IMR-90 (cell line): Measurements from ENCODE around the gene RGS14. TPM values are rescaled to one million over a fixed set of nuclear protein-coding genes. Genes with fewer than 3 reads are reported as not detected.

Experiments used
- ATAC-seq: fragments of 200-7000 bp; cut with Tn5 transposase; 2 replicates; pipeline ENCODE4 v1.9.1; 2020; ENCODE audit warnings: low read depth, mild to moderate bottlenecking, moderate library complexity
- BruUV-seq: library from RNA; stranded (reverse); fragments of 400-500 nt; replicated peaks from 2 replicates; lab custom pipeline; 2021; lab: Mats Ljungman, UMichigan
- CTCF ChIA-PET: fragments of 300-600 bp; formaldehyde crosslinking; extraction: SDS; loops from one replicate; lab custom pipeline; 2021; ENCODE audit warnings: antibody characterized with exemption; lab: Yijun Ruan, JAX
- POLR2A ChIA-PET: fragments of 300-600 bp; sonication (Branson Sonifier 250); formaldehyde crosslinking; loops from one replicate; lab custom pipeline; 2022; ENCODE audit warnings: antibody characterized with exemption; ENCODE audit not compliant: unreplicated experiment; lab: Charles Lee
- DNase-seq: peaks from one replicate; pipeline ENCODE4 v3.0.0; 2013
- H2AFZ ChIP-seq: replicated peaks from 2 replicates; pipeline ENCODE3; 2013; ENCODE audit warnings: low read length, mild to moderate bottlenecking; ENCODE audit not compliant: poor library complexity
- H2AK5ac ChIP-seq: 2 replicates; pipeline ENCODE4 v1.6.1; 2013; ENCODE audit warnings: low read depth, low read length, inconsistent platforms
- H2AK9ac ChIP-seq: replicated peaks from 2 replicates; pipeline ENCODE3; 2013; ENCODE audit warnings: mild to moderate bottlenecking, low read depth, low read length, moderate library complexity; ENCODE audit not compliant: poor library complexity
- H2BK120ac ChIP-seq: 2 replicates; pipeline ENCODE4 v1.6.1; 2013; ENCODE audit warnings: low read depth, low read length, inconsistent platforms
- H2BK15ac ChIP-seq: 3 replicates; pipeline ENCODE4 v1.6.1; 2013; ENCODE audit warnings: low read depth, low read length, inconsistent platforms
- H2BK20ac ChIP-seq: 2 replicates; pipeline ENCODE4 v1.6.1; 2013; ENCODE audit warnings: low read depth, mild to moderate bottlenecking, inconsistent platforms, low read length, moderate library complexity
- H2BK5ac ChIP-seq: 2 replicates; pipeline ENCODE4 v1.6.1; 2013; ENCODE audit warnings: mild to moderate bottlenecking, low read depth, low read length, inconsistent platforms; ENCODE audit not compliant: poor library complexity, severe bottlenecking
- H3K14ac ChIP-seq: replicated peaks from 2 replicates; pipeline ENCODE4 v1.6.1; 2013; ENCODE audit warnings: low read depth, low read length, inconsistent platforms
- H3K18ac ChIP-seq: 2 replicates; pipeline ENCODE4 v1.6.1; 2013; ENCODE audit warnings: low read depth, low read length, control low read depth
- H3K23ac ChIP-seq: 2 replicates; pipeline ENCODE4 v1.6.1; 2013; ENCODE audit warnings: low read depth, low read length, inconsistent platforms
- H3K27ac ChIP-seq: 2 replicates; pipeline ENCODE4 v1.5.1; 2013; ENCODE audit warnings: mild to moderate bottlenecking, control low read depth, low read length; ENCODE audit not compliant: insufficient read depth
- H3K27me3 ChIP-seq: 2 replicates; pipeline ENCODE4 v1.6.1; 2013; ENCODE audit warnings: low read length; ENCODE audit not compliant: control insufficient read depth, insufficient read depth
- H3K36me3 ChIP-seq: 2 replicates; pipeline ENCODE4 v1.6.1; 2013; ENCODE audit warnings: low read length, mixed read lengths; ENCODE audit not compliant: control insufficient read depth, insufficient read depth
- H3K4ac ChIP-seq: 2 replicates; pipeline ENCODE4 v1.6.1; 2013; ENCODE audit warnings: low read depth, low read length, inconsistent platforms
- H3K4me1 ChIP-seq: 2 replicates; pipeline ENCODE4 v1.6.1; 2013; ENCODE audit warnings: low read length, mixed read lengths; ENCODE audit not compliant: control insufficient read depth, insufficient read depth
- H3K4me2 ChIP-seq: 2 replicates; pipeline ENCODE4 v1.6.1; 2013; ENCODE audit warnings: low read depth, mild to moderate bottlenecking, control low read depth, low read length, moderate library complexity
- H3K4me3 ChIP-seq: 2 replicates; pipeline ENCODE4 v1.5.1; 2013; ENCODE audit warnings: low read depth, mild to moderate bottlenecking, control low read depth, low read length, moderate library complexity; ENCODE audit not compliant: insufficient read depth
- H3K56ac ChIP-seq: 2 replicates; pipeline ENCODE4 v1.6.1; 2013; ENCODE audit warnings: low read length, inconsistent platforms; ENCODE audit not compliant: insufficient read depth; ENCODE audit errors: extremely low read depth
- H3K79me1 ChIP-seq, 2 experiments: 2 replicates each; pipeline ENCODE4 v1.6.1; 2013; ENCODE audit warnings: low read length in 2 of 2, inconsistent platforms in 1 of 2, low read depth in 1 of 2
- H3K9ac ChIP-seq: 2 replicates; pipeline ENCODE4 v1.6.1; 2013; ENCODE audit warnings: low read depth, low read length, control low read depth
- H3K9me1 ChIP-seq: 2 replicates; pipeline ENCODE4 v1.6.1; 2013; ENCODE audit warnings: low read length, inconsistent platforms; ENCODE audit not compliant: insufficient read depth
- H3K9me3 ChIP-seq: 2 replicates; pipeline ENCODE4 v1.6.1; 2013; ENCODE audit warnings: low read length; ENCODE audit not compliant: control insufficient read depth, insufficient read depth
- H4K20me1 ChIP-seq: 2 replicates; pipeline ENCODE4 v1.6.1; 2013; ENCODE audit warnings: low read length, inconsistent platforms; ENCODE audit not compliant: insufficient read depth
- H4K5ac ChIP-seq: 2 replicates; pipeline ENCODE4 v1.6.1; 2013; ENCODE audit warnings: mild to moderate bottlenecking, low read depth, low read length, control low read depth
- H4K8ac ChIP-seq, 2 experiments: 2 replicates each; pipeline ENCODE4 v1.6.1; 2013; ENCODE audit warnings: low read depth in 2 of 2, low read length in 2 of 2, control low read depth in 1 of 2, inconsistent platforms in 1 of 2
- H4K91ac ChIP-seq: 2 replicates; pipeline ENCODE4 v1.6.1; 2013; ENCODE audit warnings: low read depth, low read length, inconsistent platforms; ENCODE audit not compliant: insufficient read depth
- CHD1 ChIP-seq: IDR thresholded peaks from 2 replicates; pipeline ENCODE4 v1.6.1; 2012; ENCODE audit warnings: low read depth, low read length, improper control_type of control experiment
- CTCF ChIP-seq: conservative IDR thresholded peaks from 2 replicates; pipeline ENCODE4 v1.5.1; 2012; ENCODE audit warnings: mild to moderate bottlenecking, low read depth, low read length, improper control_type of control experiment
- FOS ChIP-seq: fragments of 150-350 bp; IDR thresholded peaks from 2 replicates; pipeline ENCODE4 v1.6.1; 2016; ENCODE audit warnings: low read depth, low read length
- MAZ ChIP-seq: IDR thresholded peaks from 2 replicates; pipeline ENCODE4 v1.6.1; 2012; ENCODE audit warnings: low read depth, mild to moderate bottlenecking, low read length, improper control_type of control experiment, moderate library complexity, borderline replicate concordance
- MXI1 ChIP-seq: IDR thresholded peaks from 2 replicates; pipeline ENCODE4 v1.6.1; 2012; ENCODE audit warnings: low read depth, mild to moderate bottlenecking, low read length, moderate library complexity, borderline replicate concordance
- NFE2L2 ChIP-seq: fragments of 150-350 bp; IDR thresholded peaks from 2 replicates; pipeline ENCODE4 v1.6.1; 2016; ENCODE audit warnings: low read depth, mild to moderate bottlenecking, low read length
- POLR2A ChIP-seq: IDR thresholded peaks from 2 replicates; pipeline ENCODE4 v1.6.1; 2012; ENCODE audit warnings: mild to moderate bottlenecking, low read depth, low read length
- RAD21 ChIP-seq: IDR thresholded peaks from 2 replicates; pipeline ENCODE4 v1.6.1; 2012; ENCODE audit warnings: low read length, improper control_type of control experiment
- RFX5 ChIP-seq: IDR thresholded peaks from 2 replicates; pipeline ENCODE4 v1.8.0; 2012; ENCODE audit warnings: low read depth, mild to moderate bottlenecking, low read length, moderate library complexity
- SMC3 ChIP-seq: fragments of 150-350 bp; IDR thresholded peaks from 2 replicates; pipeline ENCODE4 v1.6.1; 2016; ENCODE audit warnings: low read depth, mild to moderate bottlenecking, antibody characterized with exemption, low read length, moderate library complexity
- USF2 ChIP-seq: fragments of 150-350 bp; IDR thresholded peaks from 2 replicates; pipeline ENCODE4 v1.6.1; 2017; ENCODE audit warnings: mild to moderate bottlenecking, antibody characterized with exemption, low read length, low read depth
- WGBS, 2 experiments: methylation state at CpG; one replicate each; pipeline versions ENCODE4 v1.1.5 to v1.1.7; 2013; ENCODE audit warnings: missing lambda C conversion rate in 2 of 2; ENCODE audit not compliant: insufficient read length in 1 of 2; ENCODE audit errors: extremely low coverage in 2 of 2; 5-methylcytosine and 5-hydroxymethylcytosine counted together
- dilution Hi-C: fragments of 300-500 bp; cut with HindIII; formaldehyde crosslinking; loops from one replicate; pipeline ENCODE4 v1.14.3; 2018; ENCODE audit warnings: low sequenced_read_pairs; ENCODE audit not compliant: unreplicated experiment
- in situ Hi-C: fragments of 300-500 bp; cut with MboI; formaldehyde crosslinking; loops from 3 replicates; pipeline ENCODE4 v1.14.3; 2019; ENCODE audit warnings: low sequenced_read_pairs, inconsistent platforms, mixed read lengths
- intact Hi-C: fragments of 100-400 bp; cut with micrococcal nuclease; formaldehyde crosslinking; loops from 2 replicates; pipeline ENCODE4 v1.10.0; 2022
- polyA plus RNA-seq, 3 experiments: library from polyadenylated mRNA; depleted of rRNA; stranded (reverse); fragments of >200 nt; gene quantifications; 2 replicates each; pipeline ENCODE4 v1.2.3, GENCODE V29; 2012; ENCODE audit warnings: low replicate concordance in 1 of 3
- total RNA-seq: library from RNA; depleted of rRNA; stranded (reverse); fragments of >200 nt; gene quantifications from 2 replicates; pipeline ENCODE4 v1.2.3, GENCODE V29; 2012
- TF ChIP-seq, protein P1 (sequence below): fragments of 150-350 bp; IDR thresholded peaks from 2 replicates; pipeline ENCODE4 v1.6.1; 2016; ENCODE audit warnings: low read depth, mild to moderate bottlenecking, low read length, moderate library complexity, borderline replicate concordance

The RGS14 gene
- total and polyA plus RNA-seq, 2 of the 4 experiments (the other 2 are of a cell fraction) = 1.1 to 6.5 TPM

- Histone ChIP-seq H3K14ac (peak within 1 kb of the TSS; percentile 95), H2AK5ac (peak within 1 kb of the TSS; percentile 98), H4K8ac (peak within 1 kb of the TSS; percentile 99 to 100), H2BK120ac (peak within 1 kb of the TSS; percentile 89), H3K23ac (peak within 1 kb of the TSS; percentile 83), H3K27ac (peak within 1 kb of the TSS; percentile 86), H3K79me1 (peaks cover 31 to 36% of the 10 kb centered on the region in 2 experiments), H3K56ac (peak within 1 kb of the TSS; percentile 84), H2AK9ac (peak within 1 kb of the TSS; percentile 95), H4K20me1 (peaks cover 12% of the 10 kb centered on the region), H4K5ac (peak within 1 kb of the TSS; percentile 91), H3K4me1 (peaks cover 23% of the 10 kb centered on the region), H2BK15ac (peak within 1 kb of the TSS; percentile 84; the same call in 1 of the 3 replicates), H3K4ac (peak within 1 kb of the TSS; percentile 93), H2AFZ (peak within 1 kb of the TSS; percentile 99), H3K9me3 (peaks cover 2% of the 10 kb centered on the region; the same call in 1 of the 2 replicates), H3K27me3 (peaks cover 2% of the 10 kb centered on the region; the same call in 1 of the 2 replicates), H3K9me1 (peaks cover 10% of the 10 kb centered on the region; the same call in 1 of the 2 replicates), H2BK5ac (peak within 1 kb of the TSS; percentile 93), H3K4me2 (peak within 1 kb of the TSS; percentile 98), H3K18ac (peak within 1 kb of the TSS; percentile 79), H3K36me3 (peaks cover 7% of the 10 kb centered on the region; the same call in 1 of the 2 replicates), H3K9ac (peak within 1 kb of the TSS; percentile 78), H3K4me3 (peak within 1 kb of the TSS; percentile 63), H2BK20ac (peak within 1 kb of the TSS; percentile 70; the same call in 1 of the 2 replicates), H4K91ac (peak within 1 kb of the TSS; percentile 99)
- ATAC-seq (peak; percentile 99), DNase-seq (peak; percentile 96)
- POLR2A ChIA-PET = interaction anchor here (0.6 to 0.7 kb wide), 2 partner anchors 9 to 124 kb away, joined by 3 to 4 read pairs; no protein-coding TSS in a partner anchor
- WGBS, 2 experiments = 2% methylated on average over 29 of the region's 55 CpGs; no CpG with 5 or more reads in 1 of the 2 experiments
- intact Hi-C loops (no loop called here), in situ Hi-C loops (no loop called here), dilution Hi-C loops (no loop called here)
- CTCF ChIA-PET = interaction anchor here (1.2 to 1.4 kb wide), 2 partner anchors 52 to 102 kb away, joined by 3 to 5 read pairs; no protein-coding TSS in a partner anchor
- BruUV-seq = no TSS peak
- TF ChIP-seq CTCF (no peak), SMC3 (no peak), MAZ (no peak; the same call in 1 of the 2 replicates), CHD1 (peak; percentile 71; the same call in 1 of the 2 replicates), USF2 (peak; percentile 36; the same call in 1 of the 2 replicates), FOS (no peak; the same call in none of the 2 replicates), MXI1 (no peak), RAD21 (no peak), POLR2A (peak; percentile 86), NFE2L2 (no peak), RFX5 (no peak)
- TF ChIP-seq, protein P1, sequence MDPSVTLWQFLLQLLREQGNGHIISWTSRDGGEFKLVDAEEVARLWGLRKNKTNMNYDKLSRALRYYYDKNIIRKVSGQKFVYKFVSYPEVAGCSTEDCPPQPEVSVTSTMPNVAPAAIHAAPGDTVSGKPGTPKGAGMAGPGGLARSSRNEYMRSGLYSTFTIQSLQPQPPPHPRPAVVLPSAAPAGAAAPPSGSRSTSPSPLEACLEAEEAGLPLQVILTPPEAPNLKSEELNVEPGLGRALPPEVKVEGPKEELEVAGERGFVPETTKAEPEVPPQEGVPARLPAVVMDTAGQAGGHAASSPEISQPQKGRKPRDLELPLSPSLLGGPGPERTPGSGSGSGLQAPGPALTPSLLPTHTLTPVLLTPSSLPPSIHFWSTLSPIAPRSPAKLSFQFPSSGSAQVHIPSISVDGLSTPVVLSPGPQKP = no peak
Measured at GRCh38 chr5:177351392-177352329, 6.1 kb upstream of the RGS14 start, which contains the start of gene LMAN2. Gene LMAN2 (minus strand): TSS chr5:177351668. CDS start chr5:177351647, 21 bp downstream.
